ENCODE results near the gene NFE2L1. TPM values are rescaled to one million over a fixed set of nuclear protein-coding genes. Genes with fewer than 3 reads are reported as not detected.

NFE2L1 gene
- total RNA-seq, 3 donors from 2014 or later = 182 to 275 (median 247) TPM

DNA sequence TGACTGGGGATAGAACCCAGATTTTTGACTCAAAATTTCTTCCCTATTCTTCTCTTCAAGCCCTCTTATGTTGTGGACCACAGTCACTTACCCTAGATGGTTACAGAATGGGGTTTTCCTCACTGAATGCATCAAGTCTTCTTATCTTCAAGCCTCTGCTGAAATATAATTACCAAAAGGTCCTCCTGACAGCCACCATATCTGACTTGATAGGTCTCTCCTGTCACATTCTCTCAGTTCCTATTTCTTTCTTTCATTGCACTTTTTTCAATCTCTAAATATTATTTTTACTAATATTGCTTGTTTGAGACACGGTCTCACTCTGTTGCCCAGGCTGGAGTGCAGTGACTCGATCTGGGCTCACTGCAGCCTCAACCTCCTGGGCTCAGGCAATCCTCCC is 9.5 kb upstream of the NFE2L1 start:
- Histone ChIP-seq H3K36me3 (ENCODE audit: low read depth) (no peaks in the 10 kb centered on the region), H3K4me1 (ENCODE audit: low read depth) (peaks cover 5% of the 10 kb centered on the region), H3K4me3 (no peak overlapping the region), H3K9me3 (no peaks in the 10 kb centered on the region)
- intact Hi-C loops (cut with DNase I, micrococcal nuclease) = no loop called here
- DNase-seq (no peak), ATAC-seq (no peak)
- TF ChIP-seq, protein P1, sequence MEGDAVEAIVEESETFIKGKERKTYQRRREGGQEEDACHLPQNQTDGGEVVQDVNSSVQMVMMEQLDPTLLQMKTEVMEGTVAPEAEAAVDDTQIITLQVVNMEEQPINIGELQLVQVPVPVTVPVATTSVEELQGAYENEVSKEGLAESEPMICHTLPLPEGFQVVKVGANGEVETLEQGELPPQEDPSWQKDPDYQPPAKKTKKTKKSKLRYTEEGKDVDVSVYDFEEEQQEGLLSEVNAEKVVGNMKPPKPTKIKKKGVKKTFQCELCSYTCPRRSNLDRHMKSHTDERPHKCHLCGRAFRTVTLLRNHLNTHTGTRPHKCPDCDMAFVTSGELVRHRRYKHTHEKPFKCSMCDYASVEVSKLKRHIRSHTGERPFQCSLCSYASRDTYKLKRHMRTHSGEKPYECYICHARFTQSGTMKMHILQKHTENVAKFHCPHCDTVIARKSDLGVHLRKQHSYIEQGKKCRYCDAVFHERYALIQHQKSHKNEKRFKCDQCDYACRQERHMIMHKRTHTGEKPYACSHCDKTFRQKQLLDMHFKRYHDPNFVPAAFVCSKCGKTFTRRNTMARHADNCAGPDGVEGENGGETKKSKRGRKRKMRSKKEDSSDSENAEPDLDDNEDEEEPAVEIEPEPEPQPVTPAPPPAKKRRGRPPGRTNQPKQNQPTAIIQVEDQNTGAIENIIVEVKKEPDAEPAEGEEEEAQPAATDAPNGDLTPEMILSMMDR (IDR thresholded peaks at IDR 0.05) = no peak

DNA sequence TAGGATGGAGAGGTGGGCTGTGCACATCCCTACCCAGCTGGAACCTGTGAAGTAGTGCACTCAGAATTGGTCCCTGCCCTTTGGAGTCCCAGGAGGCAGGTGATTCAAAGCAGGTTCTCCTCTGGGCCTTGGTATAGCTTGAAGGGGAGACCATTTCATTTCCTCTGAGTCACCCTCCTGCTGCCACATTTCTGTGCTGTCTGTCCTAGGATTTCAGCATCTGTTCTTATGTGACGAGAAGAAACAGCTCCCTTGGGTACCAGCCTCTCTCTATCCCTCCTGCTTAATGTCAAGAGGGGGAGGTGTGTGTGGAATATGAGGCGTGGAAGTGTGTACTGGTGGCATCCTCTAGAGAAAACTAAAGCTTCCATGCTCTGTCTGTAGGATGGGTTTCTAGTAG is 5.0 kb upstream of the NFE2L1 start:
- H3K4me3 ChIP-seq = no peak overlapping the region
- no peak for ATAC-seq
- DNase-seq = no peak
- TF ChIP-seq, protein P1 (IDR thresholded peaks at IDR 0.05) = no peak
- H3K36me3 ChIP-seq (ENCODE audit: low read depth) = no peaks in the 10 kb centered on the region
- no peaks in the 10 kb centered on the region for H3K9me3 ChIP-seq
- peaks cover 14% of the 10 kb centered on the region for H3K4me1 ChIP-seq (ENCODE audit: low read depth)
- intact Hi-C loops (cut with DNase I, micrococcal nuclease) = no loop called here

DNA sequence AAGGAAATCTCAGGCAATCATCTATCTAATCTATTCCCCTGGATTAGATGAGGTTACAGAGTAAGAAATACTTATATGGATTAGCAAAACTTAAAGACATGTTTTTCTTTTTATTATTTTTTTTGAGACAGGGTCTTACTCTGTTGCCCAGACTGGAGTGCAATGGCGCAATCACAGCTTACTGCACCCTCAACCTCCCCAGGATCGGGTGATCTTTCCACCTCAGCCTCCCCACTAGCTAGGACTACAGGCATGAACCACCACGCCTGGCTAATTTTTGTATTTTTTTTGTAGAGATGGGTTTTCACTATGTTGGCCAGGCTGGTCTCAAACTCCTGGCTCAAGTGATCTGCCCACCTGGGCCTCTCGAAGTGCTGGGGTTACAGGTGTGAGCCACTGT is 3.3 kb upstream of the NFE2L1 start:
- ATAC-seq = no peak
- H3K36me3 ChIP-seq (ENCODE audit: low read depth) = no peaks in the 10 kb centered on the region

DNA sequence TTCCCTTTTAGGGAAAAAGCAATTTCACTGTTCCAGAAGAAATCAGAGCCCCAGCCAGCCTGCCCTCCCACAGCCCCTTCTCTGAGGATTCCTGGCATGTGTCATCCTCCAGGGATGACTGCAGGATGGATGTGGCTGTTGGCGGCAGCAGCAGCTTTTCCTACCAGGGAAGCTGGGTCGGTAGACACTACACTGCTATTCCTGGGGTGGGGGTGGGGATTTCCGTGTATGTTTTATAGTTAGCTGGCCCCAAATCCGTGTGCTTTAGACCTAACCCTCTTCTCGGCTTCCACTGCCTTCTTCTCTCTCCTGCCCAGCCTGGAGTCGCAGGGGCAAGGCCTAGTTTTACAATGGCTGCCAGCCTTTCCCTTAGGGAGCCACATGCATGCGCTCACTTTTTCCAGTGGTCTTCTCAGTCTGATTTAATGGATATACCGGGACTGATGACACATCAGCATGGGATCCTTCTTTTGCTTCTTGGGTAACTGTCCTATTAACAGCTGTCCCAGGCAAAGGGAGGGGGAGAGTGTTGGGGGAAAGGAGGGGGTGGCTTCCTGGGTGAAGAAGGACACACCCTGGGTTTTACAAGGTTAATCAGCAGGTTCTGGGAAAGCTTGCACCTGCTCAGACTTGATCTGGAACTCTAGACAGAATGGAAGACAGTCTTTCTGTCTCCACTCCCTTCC is 2.7 kb upstream of the NFE2L1 start:
- Histone ChIP-seq H3K4me1 (ENCODE audit: low read depth) (peaks cover 27% of the 10 kb centered on the region), H3K4me3 (no peak overlapping the region), H3K9me3 (no peaks in the 10 kb centered on the region), H3K36me3 (ENCODE audit: low read depth) (no peaks in the 10 kb centered on the region)
- TF ChIP-seq, protein P1 (IDR thresholded peaks at IDR 0.05) = no peak
- ATAC-seq (peak; percentile 4), DNase-seq (peak in 2 of 3 donors; percentile 23 to 59)
- intact Hi-C loops (cut with DNase I, micrococcal nuclease) = no loop called here

More for the DNA sequence above, 3.3 kb upstream of the NFE2L1 start:
- Histone ChIP-seq H3K9me3 (no peaks in the 10 kb centered on the region), H3K4me1 (ENCODE audit: low read depth) (peaks cover 21% of the 10 kb centered on the region), H3K4me3 (no peak overlapping the region)
- no peak for DNase-seq
- intact Hi-C loops (cut with DNase I, micrococcal nuclease) = no loop called here
- TF ChIP-seq, protein P1 (IDR thresholded peaks at IDR 0.05) = no peak

DNA sequence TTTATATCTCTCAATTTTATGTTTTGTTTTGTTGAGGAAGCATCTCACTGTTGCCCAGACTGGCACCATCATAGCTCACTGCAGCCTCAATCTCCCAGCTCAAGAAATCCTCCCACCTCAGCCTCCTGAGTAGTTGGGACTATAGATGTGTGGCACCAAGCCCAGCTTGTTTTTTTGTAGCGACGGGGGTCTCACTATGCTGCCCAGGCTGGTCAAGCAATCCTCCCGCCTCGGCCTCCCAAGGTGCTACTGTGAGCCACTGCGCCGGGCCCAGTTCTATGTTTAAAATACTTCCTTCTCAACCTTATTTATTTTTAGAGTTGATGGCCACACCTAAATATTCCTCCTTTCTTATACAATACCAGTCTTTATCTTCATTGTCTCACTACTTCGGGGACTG is 1.9 kb upstream of the NFE2L1 start:
- no peak for ATAC-seq
- H3K9me3 ChIP-seq = no peaks in the 10 kb centered on the region
- peak in 1 of 3 donors; percentile 28 for DNase-seq
- no peak overlapping the region for H3K4me3 ChIP-seq
- TF ChIP-seq, protein P1 (IDR thresholded peaks at IDR 0.05) = no peak
- H3K4me1 ChIP-seq (ENCODE audit: low read depth) = peaks cover 35% of the 10 kb centered on the region
- H3K36me3 ChIP-seq (ENCODE audit: low read depth) = no peaks in the 10 kb centered on the region
- intact Hi-C loops (cut with DNase I, micrococcal nuclease) = no loop called here

Data from mucosa of descending colon (tissue), 3 donors.